Measurements from ENCODE around the gene LRIG3. TPM values are rescaled to one million over a fixed set of nuclear protein-coding genes. Genes with fewer than 3 reads are reported as not detected.

The LRIG3 gene
- total and polyA plus RNA-seq, 11 donors, result 1.8 to 8.9 (median 4.6) TPM

- Histone ChIP-seq H3K9me3 (no peaks in the 10 kb centered on the region), H3K4me3 (no peak overlapping the region), H3K27ac (no peak overlapping the region), H3K36me3 (no peaks in the 10 kb centered on the region), H3K4me1 (peaks cover 0 to 29% (median 3%) of the 10 kb centered on the region in 12 donors), H3K27me3 (no peaks in the 10 kb centered on the region)
- ATAC-seq, result no peak
- WGBS, 4 donors, result 67 to 90% (median 77%) methylated on average over 1 of the region's 1 CpG
- DNase-seq, result no peak
- TF ChIP-seq, protein P1, sequence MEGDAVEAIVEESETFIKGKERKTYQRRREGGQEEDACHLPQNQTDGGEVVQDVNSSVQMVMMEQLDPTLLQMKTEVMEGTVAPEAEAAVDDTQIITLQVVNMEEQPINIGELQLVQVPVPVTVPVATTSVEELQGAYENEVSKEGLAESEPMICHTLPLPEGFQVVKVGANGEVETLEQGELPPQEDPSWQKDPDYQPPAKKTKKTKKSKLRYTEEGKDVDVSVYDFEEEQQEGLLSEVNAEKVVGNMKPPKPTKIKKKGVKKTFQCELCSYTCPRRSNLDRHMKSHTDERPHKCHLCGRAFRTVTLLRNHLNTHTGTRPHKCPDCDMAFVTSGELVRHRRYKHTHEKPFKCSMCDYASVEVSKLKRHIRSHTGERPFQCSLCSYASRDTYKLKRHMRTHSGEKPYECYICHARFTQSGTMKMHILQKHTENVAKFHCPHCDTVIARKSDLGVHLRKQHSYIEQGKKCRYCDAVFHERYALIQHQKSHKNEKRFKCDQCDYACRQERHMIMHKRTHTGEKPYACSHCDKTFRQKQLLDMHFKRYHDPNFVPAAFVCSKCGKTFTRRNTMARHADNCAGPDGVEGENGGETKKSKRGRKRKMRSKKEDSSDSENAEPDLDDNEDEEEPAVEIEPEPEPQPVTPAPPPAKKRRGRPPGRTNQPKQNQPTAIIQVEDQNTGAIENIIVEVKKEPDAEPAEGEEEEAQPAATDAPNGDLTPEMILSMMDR (IDR thresholded peaks at IDR 0.05), result no peak
- TF ChIP-seq POLR2A (IDR thresholded peaks at IDR 0.05), result no peak
- intact Hi-C loops (cut with DNase I), result no loop called here
These were observed 24.0 kb downstream of the LRIG3 start for GRCh38 chr12:58896278-58896677.

- intact Hi-C loops (cut with DNase I), result no loop called here
- Histone ChIP-seq H3K4me3 (no peak overlapping the region), H3K4me1 (peaks cover 0 to 29% (median 3%) of the 10 kb centered on the region in 12 donors), H3K36me3 (peaks cover 0 to 7% (median 0%) of the 10 kb centered on the region in 9 donors), H3K27ac (no peak overlapping the region), H3K9me3 (no peaks in the 10 kb centered on the region), H3K27me3 (no peaks in the 10 kb centered on the region)
- ATAC-seq (peak in 1 of 4 donors; percentile 31), DNase-seq (no peak)
- WGBS, 4 donors, result 74 to 81% (median 77%) methylated on average over 4 of the region's 4 CpGs
- no peak for TF ChIP-seq POLR2A (IDR thresholded peaks at IDR 0.05)
- TF ChIP-seq, protein P1 (IDR thresholded peaks at IDR 0.05), result no peak
These were observed 25.3 kb downstream of the LRIG3 start for GRCh38 chr12:58895053-58895452.

DNA sequence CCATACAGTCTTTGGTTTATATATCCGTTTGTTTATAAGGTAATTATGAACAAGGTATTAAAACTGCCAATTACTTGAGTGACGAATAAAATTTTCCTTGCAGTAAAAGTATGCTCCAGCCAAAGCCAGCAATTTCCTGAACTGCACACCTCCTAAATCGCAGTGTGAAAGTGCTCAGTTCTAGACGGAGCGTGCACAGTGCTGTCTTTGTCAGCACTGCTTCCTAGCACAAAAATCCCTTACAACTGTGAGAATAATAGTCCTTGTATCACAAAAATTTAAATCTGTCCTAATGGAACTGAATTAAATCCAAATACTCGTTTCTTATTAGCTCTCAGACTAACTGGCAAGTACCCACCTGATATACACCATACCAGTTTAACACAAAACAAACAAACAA, 26.3 kb downstream of the LRIG3 start:
- H3K27me3 ChIP-seq, result no peaks in the 10 kb centered on the region
- DNase-seq (no peak), ATAC-seq (no peak)
- no peaks in the 10 kb centered on the region for H3K9me3 ChIP-seq
- H3K27ac ChIP-seq, result no peak overlapping the region
- TF ChIP-seq, protein P1 (IDR thresholded peaks at IDR 0.05), result no peak
- TF ChIP-seq POLR2A (IDR thresholded peaks at IDR 0.05), result no peak
- intact Hi-C loops (cut with DNase I), result no loop called here
- H3K4me1 ChIP-seq, result peaks cover 0 to 29% (median 3%) of the 10 kb centered on the region in 12 donors
- no peak overlapping the region for H3K4me3 ChIP-seq
- WGBS, 4 donors, result 77 to 85% (median 80%) methylated on average over 6 of the region's 6 CpGs
- H3K36me3 ChIP-seq, result peaks cover 0 to 17% (median 8%) of the 10 kb centered on the region in 9 donors

DNA sequence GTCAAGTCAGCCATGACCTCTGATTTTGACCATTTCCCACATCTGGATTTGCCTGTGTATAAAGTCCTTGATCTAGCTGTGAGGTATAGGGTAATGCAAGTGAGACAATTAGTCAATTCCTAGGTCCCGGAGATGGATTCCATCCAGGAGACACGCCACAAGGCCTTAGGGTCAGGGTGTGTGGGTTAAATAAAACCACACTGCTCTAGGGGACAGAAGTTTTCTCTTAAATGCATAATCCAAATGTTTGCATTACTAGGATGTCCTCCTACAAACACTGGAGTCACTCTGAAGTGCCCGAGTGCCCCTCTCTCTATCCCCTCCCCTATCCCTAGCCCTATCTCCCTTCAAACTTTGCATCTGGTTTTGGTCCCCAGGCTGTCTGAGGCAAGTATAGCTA, 26.8 kb downstream of the LRIG3 start:
- DNase-seq, result no peak

More for the DNA sequence above, 26.8 kb downstream of the LRIG3 start:
- no peaks in the 10 kb centered on the region for H3K9me3 ChIP-seq
- no peak overlapping the region for H3K4me3 ChIP-seq
- no peak for TF ChIP-seq POLR2A (IDR thresholded peaks at IDR 0.05)
- TF ChIP-seq, protein P1 (IDR thresholded peaks at IDR 0.05), result no peak
- no peaks in the 10 kb centered on the region for H3K27me3 ChIP-seq
- ATAC-seq, result peak in 1 of 4 donors; percentile 38
- H3K27ac ChIP-seq, result no peak overlapping the region
- H3K36me3 ChIP-seq, result peaks cover 0 to 22% (median 14%) of the 10 kb centered on the region in 9 donors
- WGBS, 4 donors, result 84 to 88% (median 85%) methylated on average over 3 of the region's 3 CpGs
- intact Hi-C loops (cut with DNase I), result no loop called here
- H3K4me1 ChIP-seq, result peaks cover 0 to 27% (median 5%) of the 10 kb centered on the region in 12 donors

Measured in heart left ventricle (tissue), 16 donors.